ENCODE data around the gene ZCCHC3.

The ZCCHC3 gene

DNA sequence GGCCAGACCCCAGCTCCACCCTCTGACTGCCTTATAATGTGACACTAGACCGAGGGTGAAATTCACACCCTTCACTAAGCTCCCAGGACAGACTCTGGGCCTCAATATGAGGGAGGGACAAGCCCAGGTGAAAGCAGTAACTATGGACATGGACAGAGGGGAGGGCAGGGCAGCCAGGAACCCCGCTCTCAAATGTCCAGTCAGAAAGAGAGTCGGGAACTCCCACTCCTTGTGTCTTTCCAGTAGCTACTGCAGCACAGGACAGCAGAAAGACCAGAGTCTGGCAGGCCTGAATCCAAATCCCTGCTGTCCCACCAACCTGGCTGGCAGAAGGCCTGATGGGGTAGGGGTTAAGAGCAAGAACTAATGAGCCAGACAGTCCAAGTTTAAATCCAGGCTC is 13.2 kb upstream of the ZCCHC3 start:
- DNase-seq = no peak

- DNase-seq = no peak
Observed at GRCh38 chr20:286508-286907, 10.9 kb upstream of the ZCCHC3 start.

GRCh38 chr20:288956-289692 is 8.2 kb upstream of the ZCCHC3 start:
- DNase-seq = no peak

- no peak for DNase-seq
Observed at GRCh38 chr20:289693-290083, 7.7 kb upstream of the ZCCHC3 start.

DNA sequence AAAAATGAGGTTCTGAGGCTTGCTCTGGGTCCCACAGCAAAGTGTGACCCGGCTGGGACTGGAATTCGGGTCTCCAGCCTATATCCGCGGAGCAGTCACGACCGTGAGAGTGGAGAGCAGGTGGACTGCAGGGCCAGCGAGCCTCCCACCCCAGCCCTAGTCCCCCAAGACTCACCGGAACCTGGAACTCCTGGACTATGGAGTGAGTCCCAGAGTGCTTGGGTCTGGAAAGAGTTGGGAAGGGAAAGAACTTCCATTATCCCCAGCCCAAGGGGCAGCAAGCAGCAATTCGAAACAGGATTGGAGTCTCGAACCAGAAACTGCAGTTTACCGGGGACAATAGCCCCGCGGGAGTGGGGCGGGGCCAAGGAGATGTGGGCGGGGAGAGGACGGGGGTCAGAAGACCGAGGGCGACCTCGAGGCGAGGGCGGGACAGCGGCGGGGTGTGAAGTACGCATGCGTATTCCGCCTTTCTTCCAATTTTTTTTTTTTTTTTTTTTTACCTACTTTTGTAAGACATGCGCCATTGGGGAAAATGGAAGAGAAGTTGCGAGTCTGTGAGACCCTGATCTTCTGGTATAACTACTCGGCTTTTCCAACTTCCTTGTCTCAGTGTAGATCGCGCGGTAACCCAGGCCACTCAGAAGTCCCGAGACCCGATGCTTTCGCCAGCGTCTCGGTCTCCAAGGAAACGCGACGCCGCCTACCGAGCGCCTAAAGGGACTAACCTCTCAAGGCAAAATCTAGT is 7.1 kb upstream of the ZCCHC3 start, which contains the start of gene C20orf96:
Gene C20orf96 (minus strand): TSS at position 667 of the 748 bp plus-strand sequence. CDS start 140 bp downstream, at position 527.
- DNase-seq = peak; percentile 90 to 97

GRCh38 chr20:294602-295001 is 2.8 kb upstream of the ZCCHC3 start:
- DNase-seq = no peak

- DNase-seq = no peak
Observed at GRCh38 chr20:295804-296203, 1.6 kb upstream of the ZCCHC3 start.

DNA sequence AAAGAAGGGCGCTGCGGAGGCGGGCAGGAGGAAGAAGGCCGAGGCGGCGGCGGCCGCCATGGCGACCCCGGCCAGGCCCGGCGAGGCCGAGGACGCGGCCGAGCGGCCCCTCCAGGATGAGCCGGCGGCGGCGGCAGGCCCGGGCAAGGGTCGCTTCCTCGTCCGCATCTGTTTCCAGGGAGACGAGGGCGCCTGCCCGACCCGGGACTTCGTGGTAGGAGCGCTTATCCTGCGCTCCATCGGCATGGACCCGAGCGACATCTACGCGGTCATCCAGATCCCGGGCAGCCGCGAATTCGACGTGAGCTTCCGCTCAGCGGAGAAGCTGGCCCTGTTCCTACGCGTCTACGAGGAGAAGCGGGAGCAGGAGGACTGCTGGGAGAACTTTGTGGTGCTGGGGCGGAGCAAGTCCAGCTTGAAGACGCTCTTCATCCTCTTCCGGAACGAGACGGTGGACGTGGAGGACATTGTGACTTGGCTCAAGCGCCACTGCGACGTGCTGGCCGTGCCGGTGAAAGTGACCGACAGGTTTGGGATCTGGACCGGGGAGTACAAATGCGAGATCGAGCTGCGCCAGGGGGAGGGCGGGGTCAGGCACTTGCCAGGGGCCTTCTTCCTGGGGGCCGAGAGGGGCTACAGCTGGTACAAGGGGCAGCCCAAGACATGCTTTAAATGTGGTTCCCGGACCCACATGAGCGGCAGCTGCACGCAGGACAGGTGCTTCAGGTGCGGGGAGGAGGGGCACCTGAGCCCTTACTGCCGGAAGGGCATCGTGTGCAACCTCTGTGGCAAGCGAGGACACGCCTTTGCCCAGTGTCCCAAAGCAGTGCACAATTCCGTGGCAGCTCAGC is 780 bp downstream of the ZCCHC3 start:
- DNase-seq = peak; percentile 56 to 77

- no peak for DNase-seq
Observed at GRCh38 chr20:298776-299391, 1.5 kb downstream of the ZCCHC3 start.

DNA sequence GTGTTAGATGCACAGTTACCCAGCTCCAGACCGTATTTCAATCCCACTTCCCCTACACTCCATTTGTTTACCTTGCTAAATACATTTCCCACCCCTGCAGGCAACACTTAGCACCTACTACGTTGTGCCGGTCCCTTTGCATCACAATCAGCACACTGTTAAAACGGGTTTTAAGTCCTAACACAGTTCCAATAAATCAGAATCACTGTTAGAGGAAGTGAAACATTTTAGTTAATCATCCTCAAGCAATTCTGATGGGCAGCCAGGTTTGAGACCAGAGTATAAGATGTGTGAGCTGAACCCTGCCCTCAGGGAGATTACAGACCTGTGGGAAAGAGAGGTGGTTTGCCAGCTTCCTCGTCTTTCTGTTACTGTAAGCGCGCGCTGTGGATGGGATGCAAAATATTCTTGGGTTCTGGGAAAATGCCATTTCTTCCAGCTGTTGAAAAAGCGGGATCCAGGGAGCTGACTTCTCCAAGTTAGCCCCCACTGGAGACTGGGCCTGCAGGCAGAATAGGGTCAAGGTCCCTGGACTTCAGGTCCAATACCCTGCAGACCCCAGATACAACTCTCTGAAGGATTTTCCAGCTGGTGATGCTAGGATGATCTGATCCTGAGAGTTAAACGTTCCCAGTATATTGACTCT is 3.1 kb downstream of the ZCCHC3 start:
- no peak for DNase-seq

DNA sequence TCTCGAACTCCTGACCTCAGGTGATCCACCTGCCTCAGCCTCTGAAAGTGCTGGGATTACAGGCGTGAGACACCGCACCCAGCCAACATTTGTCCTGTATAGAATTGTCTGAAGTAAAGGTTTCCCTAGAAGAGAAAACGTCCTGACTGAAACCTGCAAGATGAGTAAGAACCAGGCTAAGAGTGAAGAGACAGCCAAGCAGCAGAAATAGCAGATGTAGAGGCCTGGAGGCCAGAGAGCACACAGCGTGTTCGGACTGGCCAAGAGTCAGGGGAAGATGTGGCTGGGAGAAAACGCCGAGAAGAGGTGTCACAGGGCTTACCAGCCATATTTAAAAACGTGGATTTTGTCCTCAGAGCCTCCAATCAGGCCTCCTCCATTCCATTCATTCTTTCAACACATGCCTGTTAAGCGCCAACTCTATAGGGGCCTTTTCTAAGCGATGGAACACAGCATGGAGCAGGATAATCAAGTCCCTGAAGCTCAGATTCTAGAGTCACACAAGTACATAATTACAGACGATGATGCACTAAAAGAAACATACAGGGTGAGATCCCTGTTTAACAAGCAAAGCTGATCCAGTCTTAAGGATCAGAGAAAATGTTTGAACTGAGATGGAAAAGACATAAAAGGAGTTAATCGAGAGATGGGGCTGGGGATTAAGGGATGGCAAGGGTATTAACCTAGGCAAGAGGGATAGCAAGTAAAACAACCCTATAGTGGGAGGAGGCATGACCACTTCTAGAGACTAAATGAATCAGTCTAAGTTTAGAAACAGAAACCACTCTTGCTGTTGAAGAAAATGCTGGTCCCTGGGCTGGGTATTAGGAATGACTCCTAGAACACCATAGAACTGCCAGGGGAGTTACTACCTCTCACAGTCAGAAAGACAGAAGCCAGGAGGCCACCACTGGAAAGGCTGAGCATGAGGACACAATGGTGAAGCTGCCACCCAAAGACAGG is 4.8 kb downstream of the ZCCHC3 start:
- no peak for DNase-seq

DNA sequence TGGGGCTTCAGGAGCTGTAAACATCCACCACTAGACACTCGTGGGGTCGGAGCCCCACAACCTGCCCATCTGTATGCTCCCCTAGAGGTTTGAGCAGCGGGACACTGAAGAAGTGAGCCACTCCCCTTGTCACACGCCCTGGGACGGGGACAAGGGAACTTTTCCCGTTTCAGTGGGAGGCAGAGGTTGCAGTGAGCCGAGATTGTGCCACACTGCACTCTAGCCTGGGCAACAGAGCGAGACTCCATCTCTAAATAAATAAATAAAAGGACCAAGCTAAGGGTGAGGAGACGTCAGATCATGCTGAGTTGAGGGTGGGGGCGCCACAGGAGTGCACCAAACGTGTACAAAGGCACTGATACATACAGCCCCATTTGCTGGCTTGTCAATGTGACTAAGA is 8.4 kb downstream of the ZCCHC3 start:
- no peak for DNase-seq

DNA sequence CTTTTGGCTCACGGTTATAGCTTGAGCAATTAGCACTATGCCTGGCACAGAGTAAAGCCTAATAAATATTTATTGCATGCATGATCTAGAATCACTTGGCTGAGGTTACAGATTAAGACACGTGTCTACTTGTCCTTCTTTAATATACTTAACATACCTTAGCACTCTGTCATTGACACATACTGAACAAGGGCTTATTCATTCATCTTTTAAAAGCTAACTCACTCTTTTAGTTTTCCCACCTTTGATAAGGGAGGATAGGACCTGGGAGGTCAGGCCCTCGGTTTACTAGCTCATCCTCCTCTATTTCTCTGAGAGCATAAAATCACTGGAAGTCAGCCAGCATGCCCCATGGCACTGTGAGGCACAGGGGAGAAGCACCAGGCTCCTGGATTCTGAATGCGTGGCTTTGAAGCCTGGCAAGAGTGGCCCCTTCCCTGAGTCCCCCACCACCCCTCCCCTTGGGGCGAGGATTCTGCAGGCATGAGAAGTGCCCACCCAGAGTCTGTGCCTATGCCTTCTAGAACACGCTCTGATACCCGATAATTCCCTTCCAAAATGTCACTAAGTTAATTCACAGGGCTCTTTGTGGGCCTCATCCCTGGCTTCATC is 11.2 kb downstream of the ZCCHC3 start:
- no peak for DNase-seq

DNA sequence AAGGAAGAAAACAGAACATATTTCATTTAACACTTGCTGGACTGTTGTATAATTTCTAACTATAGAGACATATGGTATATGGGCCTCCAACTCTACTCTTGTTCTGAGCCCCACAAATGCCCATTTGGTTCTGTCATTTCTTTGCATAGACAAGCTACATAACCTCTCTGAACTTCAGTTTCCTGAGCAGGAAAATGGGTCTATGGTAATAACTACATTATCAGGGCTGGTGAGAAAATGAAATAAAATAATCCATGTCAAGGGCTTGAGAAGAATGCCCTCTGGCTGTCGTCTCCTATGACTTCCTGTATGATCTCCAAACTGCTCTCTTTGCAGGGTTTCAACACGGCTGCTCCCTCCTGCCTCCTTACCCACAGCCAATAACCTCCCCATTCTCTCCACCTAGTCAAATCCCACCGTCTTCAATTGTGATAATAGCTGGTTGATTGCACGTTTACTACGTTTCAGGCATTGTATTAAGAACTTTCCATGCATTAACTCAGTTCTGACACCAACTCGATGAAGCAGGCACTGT is 12.0 kb downstream of the ZCCHC3 start:
- peak in 1 of 2 experiments; percentile 29 for DNase-seq

DNA sequence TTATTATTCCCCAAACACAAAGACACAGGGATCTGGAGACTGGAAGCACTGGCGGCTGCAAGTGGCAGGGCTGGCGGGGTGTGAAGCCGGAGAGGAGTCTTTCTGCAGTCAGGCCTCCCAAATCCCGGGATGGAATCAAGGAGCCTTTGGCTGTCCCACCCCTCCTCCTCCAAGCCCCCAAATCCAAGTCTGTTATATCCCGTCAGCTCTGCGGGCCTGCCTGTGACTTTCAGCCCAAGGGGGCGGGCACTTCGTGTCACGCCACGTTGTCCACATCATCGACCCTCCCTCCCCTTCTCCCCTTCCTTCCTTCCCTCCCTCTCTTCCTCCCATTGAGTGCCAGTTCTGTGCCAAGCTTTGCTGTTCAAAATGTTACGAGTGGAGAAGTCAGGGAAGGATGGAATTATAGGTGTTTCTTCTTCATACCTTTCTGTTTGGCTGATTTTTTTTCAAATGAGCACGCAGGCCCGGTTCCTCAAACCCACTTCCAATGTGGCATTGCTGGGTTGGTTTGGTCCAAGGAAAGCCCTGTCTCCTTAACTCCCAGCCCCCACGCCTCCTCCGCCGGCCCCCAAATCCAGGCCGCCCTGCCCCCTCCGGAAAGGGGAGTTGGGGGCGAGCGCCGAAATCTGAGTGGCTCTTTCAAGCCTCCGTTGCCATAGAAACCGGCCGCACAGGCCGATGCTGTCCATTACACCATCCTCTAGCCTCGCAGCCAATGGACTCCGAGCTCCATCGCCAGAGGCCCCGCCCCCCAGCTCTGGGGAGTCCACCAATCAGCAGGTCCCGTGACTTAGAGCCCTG is 12.7 kb downstream of the ZCCHC3 start:
- peak; percentile 100 for DNase-seq

DNA sequence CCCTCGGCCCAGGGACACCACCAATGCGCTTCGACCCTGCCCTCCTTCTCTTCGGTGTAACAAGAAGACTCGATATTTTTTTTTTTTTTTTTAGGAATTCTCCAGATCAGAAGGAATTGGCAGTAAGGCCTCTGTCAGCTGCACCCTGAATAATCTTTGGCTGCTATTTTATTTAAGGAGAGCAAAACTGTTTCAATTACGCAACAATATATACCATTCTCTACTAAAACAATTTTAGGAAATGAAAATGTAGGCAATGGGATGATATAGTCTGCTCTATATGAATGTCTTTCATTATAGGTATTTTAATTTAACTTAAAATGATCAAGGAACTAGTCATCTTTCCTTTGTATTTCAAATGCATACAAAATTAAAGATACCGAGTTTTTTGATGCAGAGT is 13.3 kb downstream of the ZCCHC3 start:
- DNase-seq = no peak

DNA sequence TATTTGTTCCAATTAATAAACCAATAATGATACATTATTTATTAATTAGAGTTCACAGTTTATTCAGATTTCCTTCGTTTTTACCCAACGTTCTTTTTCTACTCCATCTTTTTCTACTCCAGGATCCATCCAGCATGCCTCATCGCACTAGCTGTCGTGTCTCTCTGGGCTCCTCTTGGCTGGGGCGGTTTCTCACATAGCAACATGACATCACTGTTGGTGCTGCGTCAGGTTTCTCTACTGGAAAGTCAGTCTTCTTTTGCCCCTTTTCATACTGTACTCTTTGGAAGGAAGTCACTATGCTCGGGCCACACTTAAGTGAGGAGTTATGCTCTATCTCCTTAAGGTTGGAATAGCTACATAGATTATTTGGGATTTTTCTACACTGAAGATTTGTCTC is 14.2 kb downstream of the ZCCHC3 start:
- DNase-seq = no peak

DNA sequence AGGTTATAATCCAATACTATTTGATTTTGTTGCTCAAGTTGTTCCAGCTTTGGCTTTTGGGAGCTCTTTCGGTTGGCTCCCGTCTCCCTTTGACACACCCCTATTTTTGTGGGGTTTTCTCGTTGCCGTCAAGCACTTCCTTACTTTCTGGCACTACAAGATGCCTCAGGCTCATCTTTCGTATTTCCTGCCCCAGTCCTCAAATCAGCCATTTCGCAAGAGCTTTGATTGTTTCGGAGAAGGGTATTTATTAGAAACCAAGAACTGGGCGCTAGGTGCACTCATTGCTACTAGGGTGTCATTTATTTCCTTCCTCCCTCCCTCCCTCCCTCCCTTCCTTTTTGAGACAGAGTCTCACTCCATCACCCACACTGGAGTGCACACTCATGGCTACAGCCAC is 14.7 kb downstream of the ZCCHC3 start:
- no peak for DNase-seq

GRCh38 chr20:312866-313265 is 15.5 kb downstream of the ZCCHC3 start:
- no peak for DNase-seq

- no peak for DNase-seq
Observed at GRCh38 chr20:313402-313801, 16.0 kb downstream of the ZCCHC3 start.

All from SHP77 (cell line).